IMR-90 (cell line): ENCODE results near the gene PHF21A. TPM values are rescaled to one million over a fixed set of nuclear protein-coding genes. Genes with fewer than 3 reads are reported as not detected.

Source experiments
- ATAC-seq: fragments of 200-7000 bp; cut with Tn5 transposase; 2 replicates; pipeline ENCODE4 v1.9.1; 2020; ENCODE audit warnings: low read depth, mild to moderate bottlenecking, moderate library complexity
- BruUV-seq: library from RNA; stranded (reverse); fragments of 400-500 nt; replicated peaks from 2 replicates; lab custom pipeline; 2021; lab: Mats Ljungman, UMichigan
- CTCF ChIA-PET: fragments of 300-600 bp; formaldehyde crosslinking; extraction: SDS; loops from one replicate; lab custom pipeline; 2021; ENCODE audit warnings: antibody characterized with exemption; lab: Yijun Ruan, JAX
- POLR2A ChIA-PET: fragments of 300-600 bp; sonication (Branson Sonifier 250); formaldehyde crosslinking; loops from one replicate; lab custom pipeline; 2022; ENCODE audit warnings: antibody characterized with exemption; ENCODE audit not compliant: unreplicated experiment; lab: Charles Lee
- DNase-seq: peaks from one replicate; pipeline ENCODE4 v3.0.0; 2013
- H2AFZ ChIP-seq: replicated peaks from 2 replicates; pipeline ENCODE3; 2013; ENCODE audit warnings: low read length, mild to moderate bottlenecking; ENCODE audit not compliant: poor library complexity
- H2AK5ac ChIP-seq: 2 replicates; pipeline ENCODE4 v1.6.1; 2013; ENCODE audit warnings: low read depth, low read length, inconsistent platforms
- H2AK9ac ChIP-seq: replicated peaks from 2 replicates; pipeline ENCODE3; 2013; ENCODE audit warnings: mild to moderate bottlenecking, low read depth, low read length, moderate library complexity; ENCODE audit not compliant: poor library complexity
- H2BK120ac ChIP-seq: 2 replicates; pipeline ENCODE4 v1.6.1; 2013; ENCODE audit warnings: low read depth, low read length, inconsistent platforms
- H2BK15ac ChIP-seq: 3 replicates; pipeline ENCODE4 v1.6.1; 2013; ENCODE audit warnings: low read depth, low read length, inconsistent platforms
- H2BK20ac ChIP-seq: 2 replicates; pipeline ENCODE4 v1.6.1; 2013; ENCODE audit warnings: low read depth, mild to moderate bottlenecking, inconsistent platforms, low read length, moderate library complexity
- H2BK5ac ChIP-seq: 2 replicates; pipeline ENCODE4 v1.6.1; 2013; ENCODE audit warnings: mild to moderate bottlenecking, low read depth, low read length, inconsistent platforms; ENCODE audit not compliant: poor library complexity, severe bottlenecking
- H3K14ac ChIP-seq: replicated peaks from 2 replicates; pipeline ENCODE4 v1.6.1; 2013; ENCODE audit warnings: low read depth, low read length, inconsistent platforms
- H3K18ac ChIP-seq: 2 replicates; pipeline ENCODE4 v1.6.1; 2013; ENCODE audit warnings: low read depth, low read length, control low read depth
- H3K23ac ChIP-seq: 2 replicates; pipeline ENCODE4 v1.6.1; 2013; ENCODE audit warnings: low read depth, low read length, inconsistent platforms
- H3K27ac ChIP-seq: 2 replicates; pipeline ENCODE4 v1.5.1; 2013; ENCODE audit warnings: mild to moderate bottlenecking, control low read depth, low read length; ENCODE audit not compliant: insufficient read depth
- H3K27me3 ChIP-seq: 2 replicates; pipeline ENCODE4 v1.6.1; 2013; ENCODE audit warnings: low read length; ENCODE audit not compliant: control insufficient read depth, insufficient read depth
- H3K36me3 ChIP-seq: 2 replicates; pipeline ENCODE4 v1.6.1; 2013; ENCODE audit warnings: low read length, mixed read lengths; ENCODE audit not compliant: control insufficient read depth, insufficient read depth
- H3K4ac ChIP-seq: 2 replicates; pipeline ENCODE4 v1.6.1; 2013; ENCODE audit warnings: low read depth, low read length, inconsistent platforms
- H3K4me1 ChIP-seq: 2 replicates; pipeline ENCODE4 v1.6.1; 2013; ENCODE audit warnings: low read length, mixed read lengths; ENCODE audit not compliant: control insufficient read depth, insufficient read depth
- H3K4me2 ChIP-seq: 2 replicates; pipeline ENCODE4 v1.6.1; 2013; ENCODE audit warnings: low read depth, mild to moderate bottlenecking, control low read depth, low read length, moderate library complexity
- H3K4me3 ChIP-seq: 2 replicates; pipeline ENCODE4 v1.5.1; 2013; ENCODE audit warnings: low read depth, mild to moderate bottlenecking, control low read depth, low read length, moderate library complexity; ENCODE audit not compliant: insufficient read depth
- H3K56ac ChIP-seq: 2 replicates; pipeline ENCODE4 v1.6.1; 2013; ENCODE audit warnings: low read length, inconsistent platforms; ENCODE audit not compliant: insufficient read depth; ENCODE audit errors: extremely low read depth
- H3K79me1 ChIP-seq, 2 experiments: 2 replicates each; pipeline ENCODE4 v1.6.1; 2013; ENCODE audit warnings: low read length in 2 of 2, inconsistent platforms in 1 of 2, low read depth in 1 of 2
- H3K9ac ChIP-seq: 2 replicates; pipeline ENCODE4 v1.6.1; 2013; ENCODE audit warnings: low read depth, low read length, control low read depth
- H3K9me1 ChIP-seq: 2 replicates; pipeline ENCODE4 v1.6.1; 2013; ENCODE audit warnings: low read length, inconsistent platforms; ENCODE audit not compliant: insufficient read depth
- H3K9me3 ChIP-seq: 2 replicates; pipeline ENCODE4 v1.6.1; 2013; ENCODE audit warnings: low read length; ENCODE audit not compliant: control insufficient read depth, insufficient read depth
- H4K20me1 ChIP-seq: 2 replicates; pipeline ENCODE4 v1.6.1; 2013; ENCODE audit warnings: low read length, inconsistent platforms; ENCODE audit not compliant: insufficient read depth
- H4K5ac ChIP-seq: 2 replicates; pipeline ENCODE4 v1.6.1; 2013; ENCODE audit warnings: mild to moderate bottlenecking, low read depth, low read length, control low read depth
- H4K8ac ChIP-seq, 2 experiments: 2 replicates each; pipeline ENCODE4 v1.6.1; 2013; ENCODE audit warnings: low read depth in 2 of 2, low read length in 2 of 2, control low read depth in 1 of 2, inconsistent platforms in 1 of 2
- H4K91ac ChIP-seq: 2 replicates; pipeline ENCODE4 v1.6.1; 2013; ENCODE audit warnings: low read depth, low read length, inconsistent platforms; ENCODE audit not compliant: insufficient read depth
- BHLHE40 ChIP-seq: fragments of 150-350 bp; IDR thresholded peaks from 2 replicates; pipeline ENCODE4 v1.6.1; 2016; ENCODE audit warnings: mild to moderate bottlenecking, low read depth, low read length
- CEBPB ChIP-seq: IDR thresholded peaks from 2 replicates; pipeline ENCODE4 v1.6.1; 2012; ENCODE audit warnings: low read depth, low read length, improper control_type of control experiment
- CHD1 ChIP-seq: IDR thresholded peaks from 2 replicates; pipeline ENCODE4 v1.6.1; 2012; ENCODE audit warnings: low read depth, low read length, improper control_type of control experiment
- FOS ChIP-seq: fragments of 150-350 bp; IDR thresholded peaks from 2 replicates; pipeline ENCODE4 v1.6.1; 2016; ENCODE audit warnings: low read depth, low read length
- MAFK ChIP-seq: IDR thresholded peaks from 2 replicates; pipeline ENCODE4 v1.6.1; 2012; ENCODE audit warnings: low read depth, low read length, improper control_type of control experiment
- MAZ ChIP-seq: IDR thresholded peaks from 2 replicates; pipeline ENCODE4 v1.6.1; 2012; ENCODE audit warnings: low read depth, mild to moderate bottlenecking, low read length, improper control_type of control experiment, moderate library complexity, borderline replicate concordance
- MXI1 ChIP-seq: IDR thresholded peaks from 2 replicates; pipeline ENCODE4 v1.6.1; 2012; ENCODE audit warnings: low read depth, mild to moderate bottlenecking, low read length, moderate library complexity, borderline replicate concordance
- NFE2L2 ChIP-seq: fragments of 150-350 bp; IDR thresholded peaks from 2 replicates; pipeline ENCODE4 v1.6.1; 2016; ENCODE audit warnings: low read depth, mild to moderate bottlenecking, low read length
- POLR2A ChIP-seq: IDR thresholded peaks from 2 replicates; pipeline ENCODE4 v1.6.1; 2012; ENCODE audit warnings: mild to moderate bottlenecking, low read depth, low read length
- RAD21 ChIP-seq: IDR thresholded peaks from 2 replicates; pipeline ENCODE4 v1.6.1; 2012; ENCODE audit warnings: low read length, improper control_type of control experiment
- RCOR1 ChIP-seq: IDR thresholded peaks from 2 replicates; pipeline ENCODE4 v1.6.1; 2012; ENCODE audit warnings: mild to moderate bottlenecking, low read length, improper control_type of control experiment; ENCODE audit not compliant: insufficient replicate concordance
- RFX5 ChIP-seq: IDR thresholded peaks from 2 replicates; pipeline ENCODE4 v1.8.0; 2012; ENCODE audit warnings: low read depth, mild to moderate bottlenecking, low read length, moderate library complexity
- SMC3 ChIP-seq: fragments of 150-350 bp; IDR thresholded peaks from 2 replicates; pipeline ENCODE4 v1.6.1; 2016; ENCODE audit warnings: low read depth, mild to moderate bottlenecking, antibody characterized with exemption, low read length, moderate library complexity
- WGBS, 2 experiments: methylation state at CpG; one replicate each; pipeline versions ENCODE4 v1.1.5 to v1.1.7; 2013; ENCODE audit warnings: missing lambda C conversion rate in 2 of 2; ENCODE audit not compliant: insufficient read length in 1 of 2; ENCODE audit errors: extremely low coverage in 2 of 2; 5-methylcytosine and 5-hydroxymethylcytosine counted together
- dilution Hi-C: fragments of 300-500 bp; cut with HindIII; formaldehyde crosslinking; loops from one replicate; pipeline ENCODE4 v1.14.3; 2018; ENCODE audit warnings: low sequenced_read_pairs; ENCODE audit not compliant: unreplicated experiment
- in situ Hi-C: fragments of 300-500 bp; cut with MboI; formaldehyde crosslinking; loops from 3 replicates; pipeline ENCODE4 v1.14.3; 2019; ENCODE audit warnings: low sequenced_read_pairs, inconsistent platforms, mixed read lengths
- intact Hi-C: fragments of 100-400 bp; cut with micrococcal nuclease; formaldehyde crosslinking; loops from 2 replicates; pipeline ENCODE4 v1.10.0; 2022
- polyA plus RNA-seq, 3 experiments: library from polyadenylated mRNA; depleted of rRNA; stranded (reverse); fragments of >200 nt; gene quantifications; 2 replicates each; pipeline ENCODE4 v1.2.3, GENCODE V29; 2012; ENCODE audit warnings: low replicate concordance in 1 of 3
- total RNA-seq: library from RNA; depleted of rRNA; stranded (reverse); fragments of >200 nt; gene quantifications from 2 replicates; pipeline ENCODE4 v1.2.3, GENCODE V29; 2012
- TF ChIP-seq, protein P1 (sequence below): fragments of 150-350 bp; IDR thresholded peaks from 2 replicates; pipeline ENCODE4 v1.6.1; 2017; ENCODE audit warnings: mild to moderate bottlenecking, antibody characterized with exemption, low read length, low read depth
- TF ChIP-seq, protein P2 (sequence below): conservative IDR thresholded peaks from 2 replicates; pipeline ENCODE4 v1.5.1; 2012; ENCODE audit warnings: mild to moderate bottlenecking, low read depth, low read length, improper control_type of control experiment
- TF ChIP-seq, protein P3 (sequence below): fragments of 150-350 bp; IDR thresholded peaks from 2 replicates; pipeline ENCODE4 v1.6.1; 2016; ENCODE audit warnings: low read depth, mild to moderate bottlenecking, low read length, moderate library complexity, borderline replicate concordance

The PHF21A gene
- total and polyA plus RNA-seq, 2 of the 4 experiments (the other 2 are of a cell fraction): 9.0 to 20.6 TPM

DNA sequence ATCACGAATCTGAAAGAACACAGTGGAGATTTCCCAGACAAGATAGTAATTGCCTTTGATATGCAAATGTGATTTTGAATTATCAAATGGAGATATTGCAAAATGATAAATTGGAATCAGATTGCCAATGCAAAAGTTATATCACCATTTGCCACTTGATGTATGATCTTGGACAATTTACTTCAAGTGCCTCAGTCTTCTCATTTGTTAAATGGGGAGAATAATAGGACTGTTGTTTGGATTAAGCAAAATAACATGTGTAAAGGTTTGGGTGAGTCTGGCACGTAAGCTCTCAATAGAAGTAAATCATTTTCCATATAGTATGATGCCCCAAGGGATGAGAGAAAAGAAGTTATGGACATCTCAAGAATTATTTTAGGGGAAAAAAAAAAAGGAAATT is 7.9 kb upstream of the PHF21A start:
- in situ Hi-C loops: no loop called here
- Histone ChIP-seq H2AK5ac (no peak overlapping the region), H3K4me3 (no peak overlapping the region), H2BK15ac (no peak overlapping the region), H3K4ac (no peak overlapping the region), H3K9me1 (no peaks in the 10 kb centered on the region), H4K91ac (no peak overlapping the region), H3K79me1 (no peaks in the 10 kb centered on the region), H3K56ac (no peak overlapping the region), H2BK5ac (no peak overlapping the region), H2AK9ac (no peak overlapping the region), H2AFZ (no peak overlapping the region), H3K18ac (no peak overlapping the region), H3K27ac (no peak overlapping the region), H2BK20ac (no peak overlapping the region), H3K27me3 (peaks cover under 1% of the 10 kb centered on the region; the same call in 1 of the 2 replicates), H4K5ac (no peak overlapping the region), H4K20me1 (no peaks in the 10 kb centered on the region), H4K8ac (no peak overlapping the region), H3K23ac (no peak overlapping the region), H2BK120ac (no peak overlapping the region), H3K4me2 (no peak overlapping the region), H3K36me3 (no peaks in the 10 kb centered on the region), H3K4me1 (no peaks in the 10 kb centered on the region), H3K14ac (no peak overlapping the region), H3K9me3 (no peaks in the 10 kb centered on the region), H3K9ac (no peak overlapping the region)
- BruUV-seq: no TSS peak
- no CpG with 5 or more reads among the region's 2 CpGs for WGBS, 2 experiments
- intact Hi-C loops: no loop called here
- POLR2A ChIA-PET: no interaction called here
- no peak for TF ChIP-seq RAD21
- no peak for TF ChIP-seq MAFK
- TF ChIP-seq FOS: no peak
- TF ChIP-seq POLR2A: no peak
- no peak for TF ChIP-seq RCOR1
- no peak for TF ChIP-seq SMC3
- TF ChIP-seq CEBPB: no peak
- TF ChIP-seq, protein P1, sequence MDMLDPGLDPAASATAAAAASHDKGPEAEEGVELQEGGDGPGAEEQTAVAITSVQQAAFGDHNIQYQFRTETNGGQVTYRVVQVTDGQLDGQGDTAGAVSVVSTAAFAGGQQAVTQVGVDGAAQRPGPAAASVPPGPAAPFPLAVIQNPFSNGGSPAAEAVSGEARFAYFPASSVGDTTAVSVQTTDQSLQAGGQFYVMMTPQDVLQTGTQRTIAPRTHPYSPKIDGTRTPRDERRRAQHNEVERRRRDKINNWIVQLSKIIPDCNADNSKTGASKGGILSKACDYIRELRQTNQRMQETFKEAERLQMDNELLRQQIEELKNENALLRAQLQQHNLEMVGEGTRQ: no peak
- no peak for TF ChIP-seq MXI1
- no peak for TF ChIP-seq NFE2L2
- no peak for TF ChIP-seq RFX5
- no peak for TF ChIP-seq CHD1
- TF ChIP-seq, protein P2, sequence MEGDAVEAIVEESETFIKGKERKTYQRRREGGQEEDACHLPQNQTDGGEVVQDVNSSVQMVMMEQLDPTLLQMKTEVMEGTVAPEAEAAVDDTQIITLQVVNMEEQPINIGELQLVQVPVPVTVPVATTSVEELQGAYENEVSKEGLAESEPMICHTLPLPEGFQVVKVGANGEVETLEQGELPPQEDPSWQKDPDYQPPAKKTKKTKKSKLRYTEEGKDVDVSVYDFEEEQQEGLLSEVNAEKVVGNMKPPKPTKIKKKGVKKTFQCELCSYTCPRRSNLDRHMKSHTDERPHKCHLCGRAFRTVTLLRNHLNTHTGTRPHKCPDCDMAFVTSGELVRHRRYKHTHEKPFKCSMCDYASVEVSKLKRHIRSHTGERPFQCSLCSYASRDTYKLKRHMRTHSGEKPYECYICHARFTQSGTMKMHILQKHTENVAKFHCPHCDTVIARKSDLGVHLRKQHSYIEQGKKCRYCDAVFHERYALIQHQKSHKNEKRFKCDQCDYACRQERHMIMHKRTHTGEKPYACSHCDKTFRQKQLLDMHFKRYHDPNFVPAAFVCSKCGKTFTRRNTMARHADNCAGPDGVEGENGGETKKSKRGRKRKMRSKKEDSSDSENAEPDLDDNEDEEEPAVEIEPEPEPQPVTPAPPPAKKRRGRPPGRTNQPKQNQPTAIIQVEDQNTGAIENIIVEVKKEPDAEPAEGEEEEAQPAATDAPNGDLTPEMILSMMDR: no peak
- TF ChIP-seq BHLHE40: no peak
- TF ChIP-seq, protein P3, sequence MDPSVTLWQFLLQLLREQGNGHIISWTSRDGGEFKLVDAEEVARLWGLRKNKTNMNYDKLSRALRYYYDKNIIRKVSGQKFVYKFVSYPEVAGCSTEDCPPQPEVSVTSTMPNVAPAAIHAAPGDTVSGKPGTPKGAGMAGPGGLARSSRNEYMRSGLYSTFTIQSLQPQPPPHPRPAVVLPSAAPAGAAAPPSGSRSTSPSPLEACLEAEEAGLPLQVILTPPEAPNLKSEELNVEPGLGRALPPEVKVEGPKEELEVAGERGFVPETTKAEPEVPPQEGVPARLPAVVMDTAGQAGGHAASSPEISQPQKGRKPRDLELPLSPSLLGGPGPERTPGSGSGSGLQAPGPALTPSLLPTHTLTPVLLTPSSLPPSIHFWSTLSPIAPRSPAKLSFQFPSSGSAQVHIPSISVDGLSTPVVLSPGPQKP: no peak
- TF ChIP-seq MAZ: no peak
- ATAC-seq (no peak), DNase-seq (no peak)
- CTCF ChIA-PET: no interaction called here
- dilution Hi-C loops: no loop called here
